HepG2 (cell line): ENCODE measurements around the gene SCFD2. TPM values are rescaled to one million over a fixed set of nuclear protein-coding genes. Genes with fewer than 3 reads are reported as not detected.

Experiments used
- BHLHE40 ChIP-seq: IDR thresholded peaks from 2 replicates; pipeline ENCODE4 v1.6.1; 2011; ENCODE audit warnings: low read length, improper control_type of control experiment
- HOXD1 ChIP-seq: sonication (generic); formaldehyde crosslinking; IDR thresholded peaks from 2 replicates; pipeline ENCODE4 v1.5.0; 2020; ENCODE audit warnings: missing genetic modification reagents
- KAT2B ChIP-seq: fragments of 150-350 bp; IDR thresholded peaks from 2 replicates; pipeline ENCODE4 v1.6.1; 2014; ENCODE audit warnings: low read depth, low read length, borderline replicate concordance
- POLR2AphosphoS5 ChIP-seq: IDR thresholded peaks from 2 replicates; pipeline ENCODE4 v1.6.1; 2012; ENCODE audit warnings: low read depth, low read length
- REPIN1 ChIP-seq: sonication (generic); formaldehyde crosslinking; IDR thresholded peaks from 2 replicates; pipeline ENCODE4 v1.8.0; 2022; ENCODE audit warnings: missing genetic modification reagents, low read depth, mild to moderate bottlenecking, borderline replicate concordance
- SCMH1 ChIP-seq: sonication (generic); formaldehyde crosslinking; IDR thresholded peaks from 2 replicates; pipeline ENCODE4 v1.9.0; 2021; ENCODE audit warnings: missing genetic modification reagents, mild to moderate bottlenecking, borderline replicate concordance
- YEATS2 ChIP-seq: sonication (generic); formaldehyde crosslinking; IDR thresholded peaks from 2 replicates; pipeline ENCODE4 v1.4.0; 2020; ENCODE audit warnings: missing genetic modification reagents, borderline replicate concordance
- polyA plus RNA-seq, 8 experiments: library from polyadenylated mRNA; depleted of rRNA in 3 of 8; stranded (reverse) in 7 of 8; unstranded in 1 of 8; fragments of >200 nt; fragmentation: Illumina TruSeq in 4 of 8; extraction: Trizol in 4 of 8; gene quantifications; 2 replicates each; pipeline versions ENCODE4 v1.2.1 to v1.2.3, GENCODE V29; 2011 to 2016; ENCODE audit warnings: low read depth in 4 of 8, missing spikeins in 1 of 8, mixed read lengths in 1 of 8; ENCODE audit not compliant: insufficient read depth in 1 of 8
- total RNA-seq, 5 experiments: library from RNA; depleted of rRNA; stranded (reverse); fragments of >200 nt; fragmentation: Illumina TruSeq; extraction: Trizol; gene quantifications; 2 replicates each; pipeline ENCODE4 v1.2.3, GENCODE V29; 2016; ENCODE audit warnings: low read depth in 1 of 5
- TF ChIP-seq, protein P1 (sequence below): sonication (generic); formaldehyde crosslinking; IDR thresholded peaks from 2 replicates; pipeline ENCODE4 v1.9.0; 2021; ENCODE audit warnings: missing genetic modification reagents, borderline replicate concordance
- TF ChIP-seq, protein P2 (sequence below): sonication (generic); formaldehyde crosslinking; IDR thresholded peaks from 2 replicates; pipeline ENCODE4 v1.4.0; 2020; ENCODE audit warnings: mild to moderate bottlenecking, missing genetic modification reagents, borderline replicate concordance

SCFD2 gene
- total and polyA plus RNA-seq, 2 of the 13 experiments (the other 11 are each of a cell fraction or from before 2014, with no cell fraction given) = 4.6 to 15.6 TPM

DNA sequence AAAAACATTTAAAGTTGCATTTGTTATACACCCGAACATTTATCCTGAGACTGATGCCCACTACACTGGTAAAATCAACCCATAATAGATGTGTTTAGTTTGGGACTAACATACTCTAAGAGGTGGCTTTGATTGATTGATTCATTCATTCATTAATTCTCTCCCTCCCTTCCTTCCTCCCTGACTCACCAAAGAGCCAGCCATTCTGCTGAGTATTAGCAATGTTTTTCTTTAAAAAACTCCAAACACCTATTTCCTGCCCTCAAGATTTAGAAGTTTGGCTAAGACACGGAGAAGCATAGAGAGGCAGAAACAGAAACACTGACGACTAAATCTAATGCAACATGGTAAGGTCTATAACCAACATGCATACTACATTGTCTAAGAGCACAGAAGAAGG is 414.8 kb downstream of the SCFD2 start (continued):
- TF ChIP-seq, protein P1, sequence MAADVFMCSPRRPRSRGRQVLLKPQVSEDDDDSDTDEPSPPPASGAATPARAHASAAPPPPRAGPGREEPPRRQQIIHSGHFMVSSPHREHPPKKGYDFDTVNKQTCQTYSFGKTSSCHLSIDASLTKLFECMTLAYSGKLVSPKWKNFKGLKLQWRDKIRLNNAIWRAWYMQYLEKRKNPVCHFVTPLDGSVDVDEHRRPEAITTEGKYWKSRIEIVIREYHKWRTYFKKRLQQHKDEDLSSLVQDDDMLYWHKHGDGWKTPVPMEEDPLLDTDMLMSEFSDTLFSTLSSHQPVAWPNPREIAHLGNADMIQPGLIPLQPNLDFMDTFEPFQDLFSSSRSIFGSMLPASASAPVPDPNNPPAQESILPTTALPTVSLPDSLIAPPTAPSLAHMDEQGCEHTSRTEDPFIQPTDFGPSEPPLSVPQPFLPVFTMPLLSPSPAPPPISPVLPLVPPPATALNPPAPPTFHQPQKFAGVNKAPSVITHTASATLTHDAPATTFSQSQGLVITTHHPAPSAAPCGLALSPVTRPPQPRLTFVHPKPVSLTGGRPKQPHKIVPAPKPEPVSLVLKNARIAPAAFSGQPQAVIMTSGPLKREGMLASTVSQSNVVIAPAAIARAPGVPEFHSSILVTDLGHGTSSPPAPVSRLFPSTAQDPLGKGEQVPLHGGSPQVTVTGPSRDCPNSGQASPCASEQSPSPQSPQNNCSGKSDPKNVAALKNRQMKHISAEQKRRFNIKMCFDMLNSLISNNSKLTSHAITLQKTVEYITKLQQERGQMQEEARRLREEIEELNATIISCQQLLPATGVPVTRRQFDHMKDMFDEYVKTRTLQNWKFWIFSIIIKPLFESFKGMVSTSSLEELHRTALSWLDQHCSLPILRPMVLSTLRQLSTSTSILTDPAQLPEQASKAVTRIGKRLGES = no peak
- TF ChIP-seq KAT2B = no peak
- TF ChIP-seq HOXD1 (CRISPR knock-in tag) = no peak
- no peak for TF ChIP-seq SCMH1 (CRISPR knock-in tag)
- TF ChIP-seq REPIN1 (CRISPR knock-in tag) = no peak
- no peak for TF ChIP-seq YEATS2 (CRISPR knock-in tag)
- TF ChIP-seq POLR2AphosphoS5 = no peak
- TF ChIP-seq BHLHE40 = no peak
- TF ChIP-seq, protein P2, sequence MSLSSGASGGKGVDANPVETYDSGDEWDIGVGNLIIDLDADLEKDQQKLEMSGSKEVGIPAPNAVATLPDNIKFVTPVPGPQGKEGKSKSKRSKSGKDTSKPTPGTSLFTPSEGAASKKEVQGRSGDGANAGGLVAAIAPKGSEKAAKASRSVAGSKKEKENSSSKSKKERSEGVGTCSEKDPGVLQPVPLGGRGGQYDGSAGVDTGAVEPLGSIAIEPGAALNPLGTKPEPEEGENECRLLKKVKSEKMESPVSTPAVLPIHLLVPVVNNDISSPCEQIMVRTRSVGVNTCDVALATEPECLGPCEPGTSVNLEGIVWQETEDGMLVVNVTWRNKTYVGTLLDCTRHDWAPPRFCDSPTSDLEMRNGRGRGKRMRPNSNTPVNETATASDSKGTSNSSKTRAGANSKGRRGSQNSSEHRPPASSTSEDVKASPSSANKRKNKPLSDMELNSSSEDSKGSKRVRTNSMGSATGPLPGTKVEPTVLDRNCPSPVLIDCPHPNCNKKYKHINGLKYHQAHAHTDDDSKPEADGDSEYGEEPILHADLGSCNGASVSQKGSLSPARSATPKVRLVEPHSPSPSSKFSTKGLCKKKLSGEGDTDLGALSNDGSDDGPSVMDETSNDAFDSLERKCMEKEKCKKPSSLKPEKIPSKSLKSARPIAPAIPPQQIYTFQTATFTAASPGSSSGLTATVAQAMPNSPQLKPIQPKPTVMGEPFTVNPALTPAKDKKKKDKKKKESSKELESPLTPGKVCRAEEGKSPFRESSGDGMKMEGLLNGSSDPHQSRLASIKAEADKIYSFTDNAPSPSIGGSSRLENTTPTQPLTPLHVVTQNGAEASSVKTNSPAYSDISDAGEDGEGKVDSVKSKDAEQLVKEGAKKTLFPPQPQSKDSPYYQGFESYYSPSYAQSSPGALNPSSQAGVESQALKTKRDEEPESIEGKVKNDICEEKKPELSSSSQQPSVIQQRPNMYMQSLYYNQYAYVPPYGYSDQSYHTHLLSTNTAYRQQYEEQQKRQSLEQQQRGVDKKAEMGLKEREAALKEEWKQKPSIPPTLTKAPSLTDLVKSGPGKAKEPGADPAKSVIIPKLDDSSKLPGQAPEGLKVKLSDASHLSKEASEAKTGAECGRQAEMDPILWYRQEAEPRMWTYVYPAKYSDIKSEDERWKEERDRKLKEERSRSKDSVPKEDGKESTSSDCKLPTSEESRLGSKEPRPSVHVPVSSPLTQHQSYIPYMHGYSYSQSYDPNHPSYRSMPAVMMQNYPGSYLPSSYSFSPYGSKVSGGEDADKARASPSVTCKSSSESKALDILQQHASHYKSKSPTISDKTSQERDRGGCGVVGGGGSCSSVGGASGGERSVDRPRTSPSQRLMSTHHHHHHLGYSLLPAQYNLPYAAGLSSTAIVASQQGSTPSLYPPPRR (CRISPR knock-in tag) = no peak
